ENCODE results near the gene SCTR. TPM values are rescaled to one million over a fixed set of nuclear protein-coding genes. Genes with fewer than 3 reads are reported as not detected.

Gene SCTR
- total RNA-seq, 2 donors from 2014 or later = not detected

DNA sequence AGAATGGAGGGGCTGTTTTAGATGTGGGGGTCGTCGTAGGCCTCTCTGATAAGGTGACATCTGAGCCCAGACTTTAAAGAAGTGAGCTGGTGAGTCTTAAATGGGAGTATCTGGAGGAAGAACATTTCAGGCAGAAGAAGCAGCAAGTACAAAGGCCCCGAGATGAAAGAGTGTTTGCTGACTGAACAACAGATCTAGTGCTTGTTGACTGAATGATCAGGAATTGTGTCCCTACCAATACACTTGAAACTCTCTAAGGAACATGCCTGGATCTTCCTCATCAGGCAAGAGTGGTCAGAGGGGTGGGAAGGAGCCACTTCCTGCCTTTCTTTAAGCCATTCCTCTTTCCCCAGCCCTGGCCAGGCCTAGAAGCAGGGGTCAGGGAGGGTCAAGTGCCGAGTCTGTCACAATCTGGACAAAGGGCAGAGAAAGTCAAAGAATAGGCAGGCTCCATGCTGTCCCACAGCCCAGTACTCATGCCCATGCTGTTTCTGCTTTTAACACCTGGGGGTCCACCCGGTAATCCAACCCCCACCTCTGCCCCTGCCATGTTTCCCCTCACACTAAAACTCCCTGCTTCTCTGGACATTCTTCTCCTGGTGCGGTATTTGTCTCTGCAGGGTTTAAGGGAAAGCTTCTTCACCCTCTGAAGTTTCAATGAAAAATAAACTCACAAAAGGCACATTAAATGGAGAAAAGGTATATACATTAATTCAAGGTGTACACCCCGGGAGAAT, 95.6 kb downstream of the SCTR start:
- Mint-ChIP-seq H3K4me1 (peaks cover 10% of the 10 kb centered on the region), H3K36me3 (ENCODE audit: low read depth) (peaks cover 4% of the 10 kb centered on the region), H3K27ac (no peak overlapping the region)

DNA sequence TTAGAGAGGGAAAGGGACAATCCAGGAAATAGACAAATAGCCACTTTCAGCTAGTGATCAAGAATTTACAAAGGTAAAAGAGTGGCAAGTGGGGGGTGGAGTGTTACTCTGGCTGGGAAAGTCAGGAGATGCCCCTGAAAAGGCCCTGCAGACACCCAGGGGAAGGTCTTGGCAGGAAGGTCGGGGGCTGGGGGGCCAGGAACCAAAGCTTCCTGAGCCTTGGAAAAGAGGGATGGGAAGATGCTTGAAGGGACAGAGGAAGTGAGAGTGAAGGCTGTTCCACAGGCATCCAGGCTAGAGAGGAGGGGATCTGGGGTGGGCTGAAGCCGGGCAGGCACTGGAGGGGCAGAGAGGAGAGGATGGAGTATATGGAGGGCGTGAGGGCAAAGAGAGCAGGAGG, 96.5 kb downstream of the SCTR start:
- H3K27ac Mint-ChIP-seq = no peak overlapping the region
- no peak for ATAC-seq
- no peaks in the 10 kb centered on the region for H3K9me3 ChIP-seq (ENCODE audit: control insufficient read depth, low read length, poor library complexity, severe bottlenecking)
- no peak for DNase-seq
- peaks cover 87% of the 10 kb centered on the region for H3K27me3 Mint-ChIP-seq
- peaks cover 10% of the 10 kb centered on the region for H3K4me1 Mint-ChIP-seq
- no peak overlapping the region for H3K4me3 Mint-ChIP-seq
- H3K36me3 Mint-ChIP-seq (ENCODE audit: low read depth) = peaks cover 2% of the 10 kb centered on the region

More for the DNA sequence above, 95.6 kb downstream of the SCTR start:
- ATAC-seq = no peak
- Mint-ChIP-seq H3K27me3 (peaks cover 89% of the 10 kb centered on the region), H3K4me3 (no peak overlapping the region)
- no peak for DNase-seq
- H3K9me3 ChIP-seq (ENCODE audit: control insufficient read depth, low read length, poor library complexity, severe bottlenecking) = no peaks in the 10 kb centered on the region

DNA sequence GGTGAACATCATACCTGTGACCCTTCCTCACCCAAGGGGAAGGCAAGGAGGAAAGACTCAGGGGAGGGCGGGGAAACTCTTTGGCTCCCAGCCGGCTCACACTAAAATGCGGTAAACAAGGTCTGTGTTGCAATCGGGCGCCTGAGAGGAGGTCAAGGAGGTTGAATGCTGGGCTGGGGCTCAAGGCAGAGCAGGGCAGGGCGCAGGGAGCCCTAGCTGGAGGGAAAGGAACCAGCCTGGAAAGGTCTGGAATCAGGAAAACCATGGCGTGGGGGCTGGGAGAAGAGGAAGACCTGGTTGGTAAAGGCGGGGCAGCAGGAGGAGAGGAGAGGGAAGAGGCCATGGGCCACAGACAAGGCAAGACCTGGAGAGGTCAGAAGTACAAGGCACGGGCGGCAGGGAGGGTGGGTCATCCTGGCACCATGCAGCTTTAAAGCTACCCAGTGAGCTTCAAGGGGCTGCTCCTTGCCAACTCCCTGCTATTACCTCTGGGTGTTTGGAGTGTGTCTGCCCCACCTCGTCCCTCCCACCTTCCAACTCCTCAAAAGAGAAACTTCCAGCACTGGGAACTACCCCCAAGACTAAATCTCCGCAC, 97.4 kb downstream of the SCTR start:
- H3K27ac Mint-ChIP-seq = no peak overlapping the region
- H3K9me3 ChIP-seq (ENCODE audit: control insufficient read depth, low read length, poor library complexity, severe bottlenecking) = no peaks in the 10 kb centered on the region
- ATAC-seq = no peak
- no peak overlapping the region for H3K4me3 Mint-ChIP-seq
- peaks cover 8% of the 10 kb centered on the region for H3K4me1 Mint-ChIP-seq
- no peak for DNase-seq
- H3K36me3 Mint-ChIP-seq (ENCODE audit: low read depth) = peaks cover 2% of the 10 kb centered on the region
- H3K27me3 Mint-ChIP-seq = peaks cover 79% of the 10 kb centered on the region

DNA sequence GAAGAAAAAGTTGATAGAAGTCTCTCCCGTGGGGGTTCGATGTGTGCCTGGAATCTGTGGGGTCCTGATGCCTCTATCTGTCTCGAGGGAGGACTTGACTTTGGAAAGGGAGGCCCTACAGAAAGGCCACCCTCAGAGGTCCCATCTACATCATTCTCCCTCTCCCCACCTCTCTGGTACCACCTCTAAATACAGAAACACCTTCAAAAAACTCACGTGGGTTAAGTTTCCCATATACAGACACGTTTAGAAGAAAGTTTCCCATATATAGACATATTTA, 97.9 kb downstream of the SCTR start:
- Mint-ChIP-seq H3K4me3 (no peak overlapping the region), H3K36me3 (ENCODE audit: low read depth) (peaks cover 2% of the 10 kb centered on the region), H3K27ac (no peak overlapping the region), H3K4me1 (peaks cover 8% of the 10 kb centered on the region), H3K27me3 (peaks cover 79% of the 10 kb centered on the region)
- ATAC-seq (no peak), DNase-seq (no peak)
- no peaks in the 10 kb centered on the region for H3K9me3 ChIP-seq (ENCODE audit: control insufficient read depth, low read length, poor library complexity, severe bottlenecking)

DNA sequence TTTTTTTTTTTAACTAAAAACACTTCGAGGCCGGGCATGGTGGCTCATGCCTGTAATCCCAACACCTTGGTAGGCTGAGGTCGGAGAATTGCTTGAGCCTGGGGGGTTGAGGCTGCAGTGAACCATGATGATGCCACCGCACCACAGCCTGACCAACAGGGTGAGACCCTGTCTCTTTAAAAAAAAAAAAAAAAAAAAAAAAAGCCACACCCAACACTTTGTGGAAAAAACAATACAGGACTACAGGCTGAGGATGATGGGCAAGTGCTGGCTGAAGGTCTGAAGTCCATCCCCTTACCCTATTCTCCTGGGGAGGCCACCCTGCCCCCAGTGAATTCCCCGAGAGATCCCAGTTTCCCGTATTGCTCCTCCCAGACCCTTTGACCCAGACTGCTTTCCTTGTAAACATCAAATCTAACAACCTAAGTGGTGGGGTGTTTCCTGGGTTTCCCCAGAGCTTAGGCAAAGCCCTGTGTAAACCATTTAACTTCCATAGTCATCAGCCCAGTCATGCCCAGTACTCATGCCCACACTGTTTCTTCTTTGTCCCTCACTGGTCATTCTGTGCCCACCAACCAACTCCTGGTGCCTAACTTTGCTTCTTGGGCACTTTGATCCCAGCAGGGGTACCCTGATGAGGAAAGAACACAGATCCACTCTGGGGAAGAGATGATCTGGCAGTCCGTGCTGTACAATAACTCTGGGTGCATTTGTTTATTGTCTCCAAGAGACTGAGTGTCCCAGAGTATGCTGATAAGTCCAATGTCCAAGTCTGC, 98.5 kb downstream of the SCTR start:
- no peak for DNase-seq
- H3K9me3 ChIP-seq (ENCODE audit: control insufficient read depth, low read length, poor library complexity, severe bottlenecking) = no peaks in the 10 kb centered on the region
- no peak for ATAC-seq
- Mint-ChIP-seq H3K4me1 (peaks cover 8% of the 10 kb centered on the region), H3K27ac (no peak overlapping the region), H3K27me3 (peaks cover 79% of the 10 kb centered on the region), H3K36me3 (ENCODE audit: low read depth) (peaks cover 2% of the 10 kb centered on the region), H3K4me3 (no peak overlapping the region)

DNA sequence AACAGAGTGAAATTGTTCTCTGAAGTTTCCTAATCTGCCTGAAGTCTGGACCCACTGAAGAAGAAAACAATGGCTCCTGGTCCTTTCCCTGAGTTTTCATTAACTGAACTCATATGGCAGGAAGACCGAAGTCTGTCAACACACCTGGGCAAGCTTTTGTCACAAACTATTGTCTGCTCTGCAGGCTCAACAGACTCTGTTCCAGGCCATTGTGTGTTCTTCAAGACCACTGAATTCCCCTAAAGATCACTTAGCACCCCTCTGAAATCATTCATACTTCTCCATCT, 99.2 kb downstream of the SCTR start:
- Mint-ChIP-seq H3K4me3 (no peak overlapping the region), H3K27me3 (peaks cover 76% of the 10 kb centered on the region), H3K36me3 (ENCODE audit: low read depth) (peaks cover 2% of the 10 kb centered on the region), H3K4me1 (peaks cover 8% of the 10 kb centered on the region), H3K27ac (no peak overlapping the region)
- ATAC-seq (no peak), DNase-seq (no peak)
- H3K9me3 ChIP-seq (ENCODE audit: control insufficient read depth, low read length, poor library complexity, severe bottlenecking) = no peaks in the 10 kb centered on the region

DNA sequence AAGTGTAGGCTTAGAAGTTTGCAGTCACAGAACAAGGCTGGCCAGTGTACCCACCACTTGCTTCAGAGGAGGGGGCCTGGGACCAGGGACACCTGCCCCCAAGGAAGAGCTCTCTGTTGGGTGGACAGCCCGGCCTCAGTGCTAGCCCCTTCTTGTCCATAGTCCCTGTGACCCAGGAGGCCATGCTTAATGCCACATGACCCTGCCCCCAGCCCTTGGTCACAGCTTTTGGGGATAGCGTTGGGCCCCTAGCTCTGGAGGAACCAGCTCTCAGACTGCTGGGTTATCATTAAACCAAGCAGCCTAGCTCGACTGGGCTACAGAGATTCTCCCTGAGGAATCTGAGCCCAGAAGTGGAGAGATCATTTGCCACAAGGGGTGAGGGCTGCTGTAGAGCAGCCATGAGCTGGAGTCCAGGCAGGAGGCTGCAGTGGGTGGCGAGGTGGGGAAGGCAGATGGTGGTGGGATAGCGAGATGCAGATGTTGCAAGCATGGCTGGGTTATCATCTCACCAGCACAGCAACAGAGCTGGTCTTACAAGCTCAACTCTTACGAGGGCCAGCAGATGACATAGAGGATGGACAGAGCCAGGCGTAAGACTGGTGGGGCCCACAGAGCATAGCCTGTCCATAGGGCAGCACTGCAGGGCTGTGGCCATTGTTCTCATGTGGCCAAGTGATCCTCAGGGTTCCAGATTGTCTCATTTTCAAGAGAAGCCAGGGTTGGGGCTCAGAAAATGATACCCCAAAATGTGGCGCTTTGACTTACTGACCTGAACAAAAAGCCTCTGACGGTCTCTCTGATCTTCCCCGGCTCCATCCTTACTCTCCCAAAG, 99.8 kb downstream of the SCTR start:
- Mint-ChIP-seq H3K4me1 (peaks cover 8% of the 10 kb centered on the region), H3K27ac (no peak overlapping the region), H3K4me3 (no peak overlapping the region), H3K36me3 (ENCODE audit: low read depth) (peaks cover 2% of the 10 kb centered on the region), H3K27me3 (peaks cover 76% of the 10 kb centered on the region)
- H3K9me3 ChIP-seq (ENCODE audit: control insufficient read depth, low read length, poor library complexity, severe bottlenecking) = no peaks in the 10 kb centered on the region
- no peak for DNase-seq
- no peak for ATAC-seq

DNA sequence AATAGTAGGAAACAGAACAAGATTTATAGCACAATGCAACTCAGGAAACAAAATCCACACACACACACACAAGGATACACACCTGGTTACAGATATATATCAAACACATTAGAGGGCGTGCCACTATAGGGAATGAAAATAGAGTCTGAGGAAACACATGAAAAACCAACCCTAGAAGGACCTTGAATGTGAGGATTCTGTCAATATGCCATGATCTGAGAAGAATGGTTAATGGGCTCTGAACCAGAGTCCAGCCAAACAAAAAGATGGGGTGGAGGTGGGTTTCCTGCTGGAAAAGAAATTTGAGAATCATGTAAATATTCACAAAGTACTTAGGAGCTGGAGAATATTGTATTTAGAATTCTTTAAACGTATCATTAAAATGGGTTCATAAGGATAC, 100.5 kb downstream of the SCTR start:
- H3K27ac Mint-ChIP-seq = no peak overlapping the region
- DNase-seq (no peak), ATAC-seq (no peak)
- H3K4me3 Mint-ChIP-seq = no peak overlapping the region
- H3K27me3 Mint-ChIP-seq = peaks cover 74% of the 10 kb centered on the region
- no peaks in the 10 kb centered on the region for H3K9me3 ChIP-seq (ENCODE audit: control insufficient read depth, low read length, poor library complexity, severe bottlenecking)
- H3K36me3 Mint-ChIP-seq (ENCODE audit: low read depth) = peaks cover 2% of the 10 kb centered on the region
- peaks cover 8% of the 10 kb centered on the region for H3K4me1 Mint-ChIP-seq

DNA sequence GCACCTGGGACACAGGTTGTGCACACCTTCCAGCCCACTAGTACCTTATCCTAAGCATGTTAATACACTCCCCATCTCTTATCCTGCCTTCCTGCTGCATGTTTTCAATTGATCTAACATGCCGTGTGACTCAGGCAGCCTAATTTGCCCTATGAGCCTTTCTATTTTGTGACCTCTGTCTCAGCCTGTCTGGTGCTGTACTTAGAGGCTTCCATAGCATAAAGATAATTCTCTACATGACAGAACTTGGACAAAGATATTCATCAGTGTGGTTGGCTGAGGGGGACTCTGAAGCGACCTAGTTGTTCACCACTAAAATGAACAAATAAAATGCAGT, 101.2 kb downstream of the SCTR start:
- Mint-ChIP-seq H3K36me3 (ENCODE audit: low read depth) (peaks cover 2% of the 10 kb centered on the region), H3K4me3 (no peak overlapping the region), H3K27me3 (peaks cover 70% of the 10 kb centered on the region), H3K27ac (no peak overlapping the region), H3K4me1 (peaks cover 8% of the 10 kb centered on the region)
- DNase-seq = no peak
- no peaks in the 10 kb centered on the region for H3K9me3 ChIP-seq (ENCODE audit: control insufficient read depth, low read length, poor library complexity, severe bottlenecking)
- no peak for ATAC-seq

DNA sequence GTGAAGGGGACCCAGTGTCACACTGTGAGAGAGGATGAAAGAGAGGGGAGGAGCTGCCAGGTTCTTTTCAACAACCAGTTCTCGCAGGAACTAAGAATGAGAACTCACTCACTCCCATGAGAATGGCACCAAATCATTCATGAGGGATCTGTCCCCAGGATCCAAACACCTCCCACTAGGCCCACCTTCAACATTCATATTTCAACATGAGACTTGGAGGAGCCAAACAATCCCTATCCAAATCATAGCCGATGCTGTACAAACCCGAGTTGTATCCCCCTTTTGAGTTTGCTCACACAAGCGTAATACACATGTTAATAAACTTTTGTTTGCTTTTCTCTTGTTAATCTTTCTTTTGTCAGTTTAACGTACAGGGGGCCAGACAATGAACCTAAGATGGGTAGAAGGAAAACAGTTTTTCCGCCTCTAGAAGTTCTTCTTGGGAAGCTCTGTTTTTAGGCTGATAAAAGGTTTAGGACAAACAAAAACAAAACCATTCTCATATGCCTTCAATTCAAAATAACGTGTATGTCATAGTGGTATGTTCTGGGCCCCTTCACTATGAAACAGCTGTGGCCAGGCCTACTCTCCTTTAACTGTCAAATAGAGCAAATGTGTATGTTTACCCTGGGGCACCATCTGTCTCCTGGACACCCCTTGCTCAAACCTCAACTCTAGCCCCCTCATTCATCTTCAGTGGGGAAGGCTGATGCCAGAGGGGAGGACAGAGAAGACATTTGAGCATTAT, 101.7 kb downstream of the SCTR start:
- H3K36me3 Mint-ChIP-seq (ENCODE audit: low read depth) = no peaks in the 10 kb centered on the region
- H3K4me1 Mint-ChIP-seq = peaks cover 6% of the 10 kb centered on the region
- H3K9me3 ChIP-seq (ENCODE audit: control insufficient read depth, low read length, poor library complexity, severe bottlenecking) = no peaks in the 10 kb centered on the region
- no peak overlapping the region for H3K4me3 Mint-ChIP-seq
- ATAC-seq (no peak), DNase-seq (no peak)
- peaks cover 70% of the 10 kb centered on the region for H3K27me3 Mint-ChIP-seq
- H3K27ac Mint-ChIP-seq = no peak overlapping the region

DNA sequence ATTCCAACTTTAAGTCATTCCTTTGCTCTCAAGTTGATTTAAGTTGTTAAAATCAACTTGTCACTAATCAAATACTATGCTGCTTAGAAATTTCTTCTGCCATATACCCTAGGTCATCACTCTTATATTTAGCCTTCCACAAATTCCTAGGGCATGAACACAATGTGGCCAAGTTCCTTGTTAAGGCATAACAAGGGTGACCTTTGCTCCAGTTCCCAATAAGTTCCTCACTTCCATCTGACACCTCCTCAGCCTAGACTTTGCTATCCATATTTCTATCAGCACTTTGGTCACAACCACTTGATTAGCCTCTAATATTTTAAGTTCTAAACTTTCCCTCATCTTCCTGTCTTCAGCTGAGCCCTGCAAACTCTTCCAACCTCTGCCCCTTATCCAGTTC, 102.5 kb downstream of the SCTR start:
- H3K4me1 Mint-ChIP-seq = peaks cover 5% of the 10 kb centered on the region
- no peak for ATAC-seq
- no peak overlapping the region for H3K27ac Mint-ChIP-seq

DNA sequence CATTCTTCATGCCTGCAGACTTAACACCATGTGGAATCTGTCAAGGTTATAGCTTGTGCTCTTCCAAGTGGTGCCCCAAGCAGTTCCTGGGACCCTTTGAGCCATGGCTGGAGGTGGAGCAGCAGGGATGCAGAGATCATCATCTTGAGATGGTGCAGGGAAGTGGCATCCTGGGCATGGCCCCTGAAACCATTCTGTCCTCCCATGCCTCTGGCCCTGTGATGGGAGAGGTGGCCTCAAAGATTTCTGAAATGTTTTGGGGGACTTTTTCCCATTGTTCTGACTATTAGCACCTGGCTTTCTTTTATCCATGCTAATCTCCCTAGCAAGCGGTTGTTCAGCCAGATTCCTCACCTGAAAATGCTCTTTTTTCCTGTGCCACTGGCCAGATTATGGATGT, 103.0 kb downstream of the SCTR start:
- ATAC-seq = no peak
- H3K4me1 Mint-ChIP-seq = peaks cover 2% of the 10 kb centered on the region
- no peaks in the 10 kb centered on the region for H3K9me3 ChIP-seq (ENCODE audit: control insufficient read depth, low read length, poor library complexity, severe bottlenecking)
- H3K36me3 Mint-ChIP-seq (ENCODE audit: low read depth) = no peaks in the 10 kb centered on the region
- no peak overlapping the region for H3K27ac Mint-ChIP-seq
- H3K4me3 Mint-ChIP-seq = no peak overlapping the region
- no peak for DNase-seq
- peaks cover 70% of the 10 kb centered on the region for H3K27me3 Mint-ChIP-seq

More for the DNA sequence above, 102.5 kb downstream of the SCTR start:
- DNase-seq = no peak
- H3K4me3 Mint-ChIP-seq = no peak overlapping the region
- H3K9me3 ChIP-seq (ENCODE audit: control insufficient read depth, low read length, poor library complexity, severe bottlenecking) = no peaks in the 10 kb centered on the region
- H3K36me3 Mint-ChIP-seq (ENCODE audit: low read depth) = no peaks in the 10 kb centered on the region
- H3K27me3 Mint-ChIP-seq = peaks cover 70% of the 10 kb centered on the region
